HG02938 (cell line): ENCODE results near the gene DCANP1.
"Not testable (repeated sequence)": the region's sequence is repeated elsewhere in the genome, so short reads cannot be mapped to it uniquely, and the experiment has no call there.

Source experiments
- ATAC-seq: cut with Tn5 transposase; IDR thresholded peaks from one replicate; pipeline ENCODE4 v1.9.1; 2021; ENCODE audit warnings: mild to moderate bottlenecking, moderate library complexity; ENCODE audit not compliant: unreplicated experiment

The DCANP1 gene

DNA sequence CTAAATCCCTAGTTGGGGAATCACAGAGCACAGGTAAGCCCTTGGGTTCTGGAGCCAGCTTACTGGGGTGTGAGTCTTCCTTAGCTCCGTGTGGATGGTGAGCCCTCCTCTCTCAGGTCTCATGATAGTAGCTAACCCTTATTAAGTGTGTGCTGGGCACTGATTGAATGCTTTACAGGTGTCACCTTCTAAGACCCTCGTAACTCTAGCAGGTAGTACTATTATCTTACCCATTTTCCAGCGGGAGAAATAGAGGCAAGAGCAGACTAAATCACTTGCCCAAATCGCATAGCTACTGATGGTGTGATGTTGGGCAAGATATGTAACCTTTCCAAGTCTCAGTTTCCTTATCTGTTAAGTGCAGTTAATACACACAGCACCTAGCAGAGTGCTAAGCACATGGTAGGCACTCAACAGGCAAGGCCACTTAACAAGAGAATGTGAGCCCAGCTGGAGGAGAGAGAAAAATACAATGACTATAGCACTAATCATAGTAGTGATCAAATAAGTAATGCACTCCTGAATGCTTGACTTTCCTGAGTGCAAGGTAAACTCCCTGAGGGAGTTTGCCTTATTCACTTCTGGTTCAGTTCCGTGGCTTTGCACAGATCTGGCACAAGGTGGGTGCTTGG lies at the start of gene DCANP1:
TSS of gene DCANP1 (minus strand) at position 51 of the 632 bp plus-strand sequence. CDS start 240 bp downstream, outside the sequence.
- ATAC-seq: no peak

GRCh38 chr5:135495531-135495930 lies 48.4 kb upstream of the DCANP1 start:
- ATAC-seq: not testable (repeated sequence)

DNA sequence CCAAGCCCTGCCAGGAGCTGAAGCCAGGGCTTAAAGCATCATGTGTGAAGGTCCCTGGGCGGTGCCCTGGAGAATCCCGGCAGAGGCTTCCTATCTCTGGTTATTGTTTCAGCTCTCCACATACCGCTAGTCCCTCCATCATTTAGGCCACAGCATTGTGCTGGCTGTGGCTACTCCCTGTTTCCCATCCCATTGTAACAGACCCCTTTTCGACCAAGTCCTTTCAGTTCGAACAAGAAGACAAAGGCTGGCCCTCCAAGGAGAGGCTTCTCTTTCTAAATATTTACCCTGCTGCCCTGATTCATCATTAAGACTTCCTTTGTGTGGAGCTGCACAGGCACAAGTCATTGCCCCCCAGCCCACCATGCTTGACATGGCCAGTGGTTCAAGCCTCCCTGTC lies 47.0 kb upstream of the DCANP1 start:
- ATAC-seq: no peak

- no peak for ATAC-seq
These were observed 46.4 kb upstream of the DCANP1 start for GRCh38 chr5:135493406-135494180.

GRCh38 chr5:135492319-135492626 lies 45.1 kb upstream of the DCANP1 start:
- no peak for ATAC-seq

- ATAC-seq: no peak
These were observed 44.6 kb upstream of the DCANP1 start for GRCh38 chr5:135491552-135492318.

GRCh38 chr5:135491038-135491551 lies 43.9 kb upstream of the DCANP1 start:
- ATAC-seq: no peak

DNA sequence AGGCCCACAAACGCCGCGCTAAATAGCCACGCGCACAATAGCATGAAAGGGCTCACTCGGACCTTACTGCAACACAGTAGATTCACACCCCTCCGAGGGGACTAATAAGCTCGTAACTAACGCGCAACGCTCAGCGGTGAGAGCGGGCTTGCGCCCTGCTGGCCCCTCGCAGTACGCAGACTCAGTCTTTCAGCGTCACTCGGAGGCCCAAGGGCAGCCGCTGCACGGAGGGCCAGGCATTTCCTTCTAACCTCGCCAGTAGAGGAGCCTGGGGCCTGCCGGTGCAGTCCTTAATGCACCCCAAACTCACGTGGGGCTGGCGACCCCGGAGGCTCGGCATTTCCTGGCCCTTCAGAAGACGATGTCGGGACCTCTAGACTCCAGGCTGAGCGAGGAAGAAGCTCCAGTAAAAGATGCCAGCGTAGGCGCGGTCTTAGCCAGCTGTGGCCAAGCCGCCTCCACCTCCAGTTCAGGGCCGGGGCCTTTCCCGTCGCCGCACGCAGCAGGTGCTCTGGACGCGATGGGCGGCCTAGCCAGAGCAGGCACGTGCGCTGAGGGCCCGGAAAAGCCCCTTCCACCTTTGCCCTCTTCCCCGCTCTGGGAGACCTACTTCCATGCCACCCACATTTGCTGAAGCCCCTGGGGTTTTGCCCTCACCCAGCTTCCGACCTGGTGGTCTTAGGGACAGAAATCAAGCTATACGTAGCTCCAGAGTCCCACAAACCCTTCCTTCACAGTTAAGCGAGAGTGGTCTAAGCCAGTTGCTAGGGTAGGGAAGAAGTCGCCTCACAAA lies 43.3 kb upstream of the DCANP1 start:
- ATAC-seq: no peak

- ATAC-seq: no peak
These were observed 42.5 kb upstream of the DCANP1 start for GRCh38 chr5:135489466-135490244.

DNA sequence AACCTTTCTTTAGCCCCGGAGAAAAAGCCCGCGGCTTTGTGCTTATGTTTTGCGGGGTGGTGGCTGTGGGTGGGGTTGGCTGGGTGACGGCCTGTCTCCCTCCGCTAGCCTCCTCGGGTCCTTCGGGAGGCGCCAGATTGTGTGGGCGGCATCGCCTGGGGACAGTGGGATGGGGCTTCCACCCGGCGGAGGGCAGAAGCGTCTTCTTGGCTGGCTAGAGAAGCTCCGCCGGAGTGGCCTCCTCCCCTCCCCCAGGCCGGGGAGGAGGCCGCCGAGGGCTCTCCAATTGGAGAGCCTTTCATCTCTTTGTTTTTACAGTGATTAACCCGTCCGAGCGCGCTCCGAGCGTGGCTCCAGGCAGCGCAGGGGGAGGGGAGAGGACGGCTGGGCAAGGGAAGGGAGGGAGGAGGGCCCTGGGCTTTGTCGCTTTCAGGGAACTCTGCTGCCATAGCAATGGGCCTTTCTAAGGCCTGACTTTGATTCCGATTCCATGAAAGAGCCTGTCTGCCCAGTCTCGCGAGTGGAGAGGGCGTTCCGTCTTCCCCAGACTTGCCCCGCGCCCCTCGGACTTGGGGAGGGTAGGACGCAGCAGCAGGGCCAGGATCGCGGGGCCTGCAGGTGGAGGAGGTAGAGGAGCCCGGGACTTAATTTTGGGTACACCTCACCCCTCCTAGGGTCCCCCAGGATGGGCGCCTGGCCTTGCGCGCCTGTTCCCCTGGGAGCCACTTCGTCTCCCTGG lies 41.7 kb upstream of the DCANP1 start:
- no peak for ATAC-seq

DNA sequence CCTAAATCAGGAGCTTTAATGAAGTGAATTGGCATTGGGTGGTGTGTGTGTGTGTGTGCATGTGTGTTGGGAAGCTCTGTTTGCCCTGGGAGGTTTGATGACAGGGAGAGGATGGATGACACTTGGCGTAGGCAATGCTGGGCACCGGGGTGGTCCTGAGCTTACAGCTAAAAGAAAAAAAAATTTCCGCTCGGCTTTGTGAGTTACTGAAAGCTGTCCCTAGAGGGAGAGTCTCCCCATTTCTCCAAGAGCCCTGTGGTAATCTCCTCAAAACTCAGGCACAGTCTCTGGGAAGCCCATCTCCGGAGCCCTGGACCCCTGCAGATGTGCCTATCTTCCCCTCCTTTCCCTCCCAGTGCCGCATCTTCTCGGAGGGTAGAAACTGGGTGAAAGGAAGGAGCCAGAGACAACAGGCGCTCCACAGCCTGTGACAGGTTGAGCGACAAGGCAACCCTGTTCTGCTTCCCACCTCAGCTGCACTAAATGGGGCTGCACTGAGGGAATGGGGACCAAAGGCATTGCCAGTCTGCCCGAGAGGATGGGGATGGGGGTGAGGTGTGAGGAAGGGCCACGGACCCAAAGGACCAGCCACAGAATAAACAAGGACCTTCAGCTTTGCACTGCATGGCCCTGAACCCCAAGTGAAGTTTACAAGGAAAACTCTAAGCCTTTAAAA lies 40.8 kb upstream of the DCANP1 start:
- ATAC-seq: no peak

GRCh38 chr5:135487037-135487395 lies 39.9 kb upstream of the DCANP1 start:
- ATAC-seq: no peak

GRCh38 chr5:135486131-135487036 lies 39.2 kb upstream of the DCANP1 start:
- ATAC-seq: no peak

DNA sequence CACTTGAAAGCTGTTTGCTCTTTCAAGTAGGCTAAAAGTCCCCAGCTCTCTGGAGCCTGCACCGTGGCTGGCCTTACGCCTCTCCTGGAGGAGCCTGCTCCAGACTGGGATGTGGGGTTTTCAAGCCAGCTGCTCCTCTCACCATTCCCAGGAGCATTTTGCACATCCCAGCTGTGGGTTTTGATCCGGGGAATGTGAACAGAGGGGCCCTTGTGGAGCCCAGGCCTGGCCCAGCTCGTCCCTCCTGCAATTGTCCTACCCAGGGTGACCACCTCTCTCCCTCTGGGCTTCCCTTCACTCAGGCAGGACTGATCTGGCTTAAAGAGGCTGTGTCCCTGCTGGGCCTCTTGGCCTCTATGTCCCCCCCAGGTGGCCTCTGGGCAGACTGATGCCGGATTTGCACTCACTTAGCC lies 37.5 kb upstream of the DCANP1 start:
- ATAC-seq: no peak

- no peak for ATAC-seq
These were observed 36.1 kb upstream of the DCANP1 start for GRCh38 chr5:135483254-135483653.

GRCh38 chr5:135482381-135482933 lies 35.3 kb upstream of the DCANP1 start:
- no peak for ATAC-seq

DNA sequence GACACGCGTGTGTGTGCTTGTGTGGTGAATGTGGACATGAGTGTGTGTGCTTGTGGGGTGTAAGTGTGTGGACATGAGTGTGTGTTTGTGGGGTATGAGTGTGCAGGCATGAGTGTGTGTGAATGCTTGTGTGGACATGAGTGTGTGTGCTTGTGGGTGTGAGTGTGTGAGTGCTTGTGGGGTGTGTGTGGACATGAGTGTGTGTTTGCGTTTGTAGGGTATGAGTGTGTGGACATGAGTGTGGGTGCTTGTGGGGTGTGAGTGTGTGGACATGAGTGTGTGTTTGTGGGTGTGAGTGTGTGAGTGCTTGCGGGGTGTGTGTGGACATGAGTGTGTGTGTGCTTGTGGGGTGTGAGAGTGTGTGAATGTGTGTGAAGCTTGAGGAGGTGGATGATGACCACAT lies 34.8 kb upstream of the DCANP1 start:
- ATAC-seq: no peak

DNA sequence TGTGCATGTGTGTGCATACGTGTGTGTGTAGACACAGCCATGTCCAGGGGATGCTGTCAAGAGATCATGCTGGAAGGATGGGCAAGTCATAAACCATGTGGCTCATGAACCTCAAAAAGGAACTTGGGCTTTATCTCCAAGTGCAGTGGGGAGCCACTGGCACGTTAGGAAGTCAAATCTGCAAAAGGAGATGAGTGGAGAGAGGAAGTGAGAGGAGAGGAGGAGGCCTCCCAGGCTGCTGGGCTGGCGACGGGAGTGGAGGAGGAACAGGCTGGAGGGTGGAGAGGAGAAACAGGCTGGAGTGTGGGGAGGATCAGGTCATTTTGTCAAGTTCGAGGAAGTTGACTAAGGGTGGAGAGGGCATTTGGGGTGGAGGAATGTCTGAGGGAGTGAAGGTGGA lies 34.2 kb upstream of the DCANP1 start:
- ATAC-seq: no peak
